Measurements from ENCODE around the gene DNM1.

The DNM1 gene

GRCh38 chr9:128162215-128163026, 40.8 kb upstream of the DNM1 start:
- Histone ChIP-seq H3K9me3 (ENCODE audit: low read depth, low read length) (no peaks in the 10 kb centered on the region), H3K27ac (no peak overlapping the region), H3K36me3 (ENCODE audit: insufficient read depth, low read length) (peaks cover 24% of the 10 kb centered on the region; the same call in 1 of the 2 replicates), H3K4me3 (no peak overlapping the region), H3K9ac (ENCODE audit: insufficient read length) (no peak overlapping the region)
- TF ChIP-seq EZH2 (IDR thresholded peaks at IDR 0.05) (no peak), FOXP2 (optimal IDR thresholded peaks at IDR 0.05; ENCODE audit: control extremely low read depth, extremely low read length, insufficient read depth) (no peak), POLR2AphosphoS5 (IDR thresholded peaks at IDR 0.05; ENCODE audit: borderline replicate concordance, low read depth, low read length) (no peak)
- DNase-seq (ENCODE audit: low read depth, low spot score): no peak

- Histone ChIP-seq H3K9me3 (ENCODE audit: low read depth, low read length) (no peaks in the 10 kb centered on the region), H3K27ac (no peak overlapping the region), H3K9ac (ENCODE audit: insufficient read length) (no peak overlapping the region), H3K4me3 (no peak overlapping the region), H3K36me3 (ENCODE audit: insufficient read depth, low read length) (peaks cover 24% of the 10 kb centered on the region; the same call in 1 of the 2 replicates)
- DNase-seq (ENCODE audit: low read depth, low spot score): no peak
- TF ChIP-seq FOXP2 (optimal IDR thresholded peaks at IDR 0.05; ENCODE audit: control extremely low read depth, extremely low read length, insufficient read depth): no peak
- no peak for TF ChIP-seq EZH2 (IDR thresholded peaks at IDR 0.05)
- no peak for TF ChIP-seq POLR2AphosphoS5 (IDR thresholded peaks at IDR 0.05; ENCODE audit: borderline replicate concordance, low read depth, low read length)
Observed at GRCh38 chr9:128163027-128163515, 40.1 kb upstream of the DNM1 start.

GRCh38 chr9:128163523-128164306, 39.5 kb upstream of the DNM1 start:
- DNase-seq (ENCODE audit: low read depth, low spot score): no peak
- Histone ChIP-seq H3K9me3 (ENCODE audit: low read depth, low read length) (no peaks in the 10 kb centered on the region), H3K4me3 (no peak overlapping the region), H3K27ac (no peak overlapping the region), H3K36me3 (ENCODE audit: insufficient read depth, low read length) (peaks cover 27% of the 10 kb centered on the region; the same call in 1 of the 2 replicates), H3K9ac (ENCODE audit: insufficient read length) (no peak overlapping the region)
- TF ChIP-seq FOXP2 (optimal IDR thresholded peaks at IDR 0.05; ENCODE audit: control extremely low read depth, extremely low read length, insufficient read depth) (no peak), EZH2 (IDR thresholded peaks at IDR 0.05) (no peak), POLR2AphosphoS5 (IDR thresholded peaks at IDR 0.05; ENCODE audit: borderline replicate concordance, low read depth, low read length) (no peak)

- H3K27ac ChIP-seq: no peak overlapping the region
- no peak for TF ChIP-seq POLR2AphosphoS5 (IDR thresholded peaks at IDR 0.05; ENCODE audit: borderline replicate concordance, low read depth, low read length)
- TF ChIP-seq FOXP2 (optimal IDR thresholded peaks at IDR 0.05; ENCODE audit: control extremely low read depth, extremely low read length, insufficient read depth): no peak
- no peak for TF ChIP-seq EZH2 (IDR thresholded peaks at IDR 0.05)
- no peak overlapping the region for H3K9ac ChIP-seq (ENCODE audit: insufficient read length)
- H3K4me3 ChIP-seq: no peak overlapping the region
- H3K9me3 ChIP-seq (ENCODE audit: low read depth, low read length): no peaks in the 10 kb centered on the region
- DNase-seq (ENCODE audit: low read depth, low spot score): no peak
- peaks cover 32% of the 10 kb centered on the region; the same call in 1 of the 2 replicates for H3K36me3 ChIP-seq (ENCODE audit: insufficient read depth, low read length)
Observed at GRCh38 chr9:128164307-128164885, 38.8 kb upstream of the DNM1 start.

DNA sequence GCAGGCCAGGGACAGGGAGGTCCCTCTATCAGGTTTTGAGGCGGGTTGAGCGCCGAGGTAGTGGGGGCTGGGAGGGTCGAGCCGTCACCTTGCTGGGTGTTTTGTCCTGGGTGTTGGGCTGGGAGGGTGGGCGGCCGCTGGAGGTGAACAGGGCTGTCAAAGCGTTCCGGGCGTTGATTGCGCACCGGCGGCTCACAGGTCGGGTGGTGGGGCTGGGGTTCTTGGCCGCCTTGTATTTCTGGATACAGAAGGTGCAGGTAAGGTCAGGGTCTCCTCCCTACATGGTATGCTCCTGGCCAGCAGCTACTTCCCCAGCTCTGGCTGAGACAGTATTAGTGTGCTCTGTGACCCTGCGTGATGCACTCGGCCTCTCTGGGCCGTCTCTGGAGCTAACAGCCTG, 37.0 kb upstream of the DNM1 start:
- DNase-seq (ENCODE audit: low read depth, low spot score): no peak
- TF ChIP-seq POLR2AphosphoS5 (IDR thresholded peaks at IDR 0.05; ENCODE audit: borderline replicate concordance, low read depth, low read length): no peak
- no peak for TF ChIP-seq EZH2 (IDR thresholded peaks at IDR 0.05)
- TF ChIP-seq FOXP2 (optimal IDR thresholded peaks at IDR 0.05; ENCODE audit: control extremely low read depth, extremely low read length, insufficient read depth): no peak
- no peak overlapping the region for H3K4me3 ChIP-seq
- no peak overlapping the region for H3K9ac ChIP-seq (ENCODE audit: insufficient read length)
- peaks cover 40% of the 10 kb centered on the region; the same call in 1 of the 2 replicates for H3K36me3 ChIP-seq (ENCODE audit: insufficient read depth, low read length)
- H3K27ac ChIP-seq: no peak overlapping the region
- no peaks in the 10 kb centered on the region for H3K9me3 ChIP-seq (ENCODE audit: low read depth, low read length)

DNA sequence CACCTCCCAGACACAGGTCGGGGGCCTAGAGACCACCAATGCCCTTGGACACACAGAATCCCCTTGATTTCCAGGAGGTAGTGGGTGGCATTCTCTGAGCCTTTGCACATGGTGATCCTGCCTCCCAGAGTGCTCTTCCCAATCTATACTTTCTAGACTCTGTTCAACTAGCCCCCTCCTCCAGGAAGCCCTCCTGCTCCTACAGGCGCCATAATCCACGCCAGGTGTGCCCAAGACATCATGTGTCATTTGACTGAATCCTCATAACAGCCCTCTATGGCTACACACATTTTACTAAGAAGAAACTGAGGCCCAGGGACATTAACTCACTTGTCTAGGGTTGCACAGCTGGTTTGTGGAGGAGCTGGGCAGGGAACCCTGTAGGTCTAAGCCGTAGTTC, 36.0 kb upstream of the DNM1 start:
- H3K4me3 ChIP-seq: no peak overlapping the region
- no peak for TF ChIP-seq EZH2 (IDR thresholded peaks at IDR 0.05)
- TF ChIP-seq FOXP2 (optimal IDR thresholded peaks at IDR 0.05; ENCODE audit: control extremely low read depth, extremely low read length, insufficient read depth): no peak
- TF ChIP-seq POLR2AphosphoS5 (IDR thresholded peaks at IDR 0.05; ENCODE audit: borderline replicate concordance, low read depth, low read length): no peak
- H3K27ac ChIP-seq: no peak overlapping the region
- no peaks in the 10 kb centered on the region for H3K9me3 ChIP-seq (ENCODE audit: low read depth, low read length)
- H3K36me3 ChIP-seq (ENCODE audit: insufficient read depth, low read length): peaks cover 40% of the 10 kb centered on the region; the same call in 1 of the 2 replicates
- H3K9ac ChIP-seq (ENCODE audit: insufficient read length): no peak overlapping the region
- DNase-seq (ENCODE audit: low read depth, low spot score): no peak

DNA sequence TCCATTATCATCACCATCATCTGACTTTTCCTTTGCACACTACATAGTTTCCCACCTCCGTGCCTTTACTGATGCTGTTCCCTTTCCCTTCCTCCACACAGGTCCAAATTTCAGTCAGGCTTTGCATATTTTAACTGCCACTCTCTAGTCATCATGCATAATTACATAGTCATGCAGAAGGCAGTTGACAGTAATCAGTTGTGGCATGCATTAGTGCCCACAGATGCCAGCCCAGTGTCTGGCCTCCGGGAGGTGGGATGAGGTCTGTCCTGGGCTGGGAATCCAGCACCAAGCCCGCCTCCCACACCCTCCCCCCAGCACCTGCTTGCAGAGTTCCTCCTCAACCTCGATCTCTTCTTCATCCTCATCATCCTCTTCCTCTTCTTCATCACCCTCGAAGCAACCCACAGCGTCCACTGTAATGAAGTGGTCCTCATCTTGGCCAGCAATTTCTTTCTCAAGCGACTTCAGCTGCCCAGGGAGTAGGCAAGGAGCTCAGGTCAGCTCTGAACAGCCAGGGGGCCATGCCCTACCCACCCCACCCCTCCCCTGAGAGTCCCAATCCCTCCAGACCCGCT, 34.4 kb upstream of the DNM1 start:
- no peak overlapping the region for H3K9ac ChIP-seq (ENCODE audit: insufficient read length)
- H3K36me3 ChIP-seq (ENCODE audit: insufficient read depth, low read length): peaks cover 34% of the 10 kb centered on the region; the same call in 1 of the 2 replicates
- no peak overlapping the region for H3K27ac ChIP-seq
- H3K4me3 ChIP-seq: no peak overlapping the region
- DNase-seq (ENCODE audit: low read depth, low spot score): no peak
- H3K9me3 ChIP-seq (ENCODE audit: low read depth, low read length): no peaks in the 10 kb centered on the region
- TF ChIP-seq EZH2 (IDR thresholded peaks at IDR 0.05) (no peak), POLR2AphosphoS5 (IDR thresholded peaks at IDR 0.05; ENCODE audit: borderline replicate concordance, low read depth, low read length) (no peak), FOXP2 (optimal IDR thresholded peaks at IDR 0.05; ENCODE audit: control extremely low read depth, extremely low read length, insufficient read depth) (no peak)
